Measurements from ENCODE around the gene TM4SF4.
A peak's percentile ranks its signal among the peaks of the same experiment; 100 is the strongest.

Gene TM4SF4

DNA sequence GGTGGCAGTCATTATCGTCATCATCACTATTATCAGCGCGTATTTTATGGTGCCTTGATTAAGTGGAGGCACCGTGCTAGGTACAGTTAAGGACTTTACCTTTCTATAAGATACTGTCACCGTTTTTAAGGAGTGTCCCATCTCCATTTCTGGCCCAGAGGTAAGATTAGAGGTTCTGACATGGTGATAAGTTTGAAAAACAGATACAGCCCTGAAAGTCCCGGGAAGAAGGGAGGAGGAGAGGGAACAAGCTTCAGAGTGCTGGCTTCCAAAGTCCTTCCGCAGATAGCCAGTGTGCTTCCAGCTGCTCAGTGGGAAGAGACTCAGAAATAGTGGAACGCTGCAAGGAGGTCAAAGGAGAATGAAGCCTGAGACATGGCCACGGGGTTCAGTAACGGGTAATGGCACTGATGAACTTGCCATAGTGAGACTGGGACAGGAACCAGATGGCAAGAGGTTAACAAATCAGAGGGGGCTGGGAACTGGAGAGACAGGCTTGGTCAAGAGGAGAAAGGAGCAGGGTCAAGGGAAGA, 9.1 kb upstream of the TM4SF4 start:
- Histone ChIP-seq H3K27ac (ENCODE audit: low read depth, low read length) (no peak overlapping the region), H3K36me3 (ENCODE audit: control insufficient read depth in 1 of 2, insufficient read depth in 2 of 2, low read length in 2 of 2) (no peaks in the 10 kb centered on the region), H3K4me1 (ENCODE audit: control insufficient read depth in 1 of 2, insufficient read depth in 2 of 2, low read length in 2 of 2) (peaks cover 24 to 33% of the 10 kb centered on the region in 2 donors), H3K9ac (ENCODE audit: low read depth in 1 of 2, low read length in 2 of 2) (no peak overlapping the region), H3K9me3 (ENCODE audit: control insufficient read depth in 1 of 2, low read length in 2 of 2) (no peaks in the 10 kb centered on the region), H3K27me3 (ENCODE audit: control insufficient read depth in 1 of 2, insufficient read depth in 2 of 2, low read length in 2 of 2) (no peaks in the 10 kb centered on the region), H3K4me3 (ENCODE audit: low read depth in 1 of 2, low read length in 2 of 2) (no peak overlapping the region)

DNA sequence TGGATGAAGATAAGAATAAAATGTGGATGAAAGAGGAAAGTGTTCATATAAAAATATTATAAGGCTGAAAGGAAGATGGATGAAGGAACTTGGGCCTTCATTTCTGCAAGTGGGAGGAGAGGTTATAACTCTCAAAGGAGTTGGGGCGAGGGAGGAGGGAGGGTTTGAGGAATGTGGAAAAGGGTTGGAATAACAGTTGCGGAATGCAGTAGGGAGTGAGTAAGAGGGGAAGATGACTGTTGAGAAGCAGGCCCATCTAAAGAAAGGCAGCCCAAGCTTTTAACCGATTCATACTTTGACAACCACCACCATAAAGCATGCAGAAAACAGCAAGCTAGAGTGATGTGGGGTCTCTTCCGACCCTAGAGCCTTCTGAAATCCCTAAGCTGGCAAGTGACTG, 8.3 kb upstream of the TM4SF4 start:
- H3K4me3 ChIP-seq (ENCODE audit: low read depth in 1 of 2, low read length in 2 of 2), result no peak overlapping the region
- no peaks in the 10 kb centered on the region for H3K9me3 ChIP-seq (ENCODE audit: control insufficient read depth in 1 of 2, low read length in 2 of 2)
- no peaks in the 10 kb centered on the region for H3K27me3 ChIP-seq (ENCODE audit: control insufficient read depth in 1 of 2, insufficient read depth in 2 of 2, low read length in 2 of 2)
- no peak overlapping the region for H3K9ac ChIP-seq (ENCODE audit: low read depth in 1 of 2, low read length in 2 of 2)
- H3K36me3 ChIP-seq (ENCODE audit: control insufficient read depth in 1 of 2, insufficient read depth in 2 of 2, low read length in 2 of 2), result no peaks in the 10 kb centered on the region
- H3K4me1 ChIP-seq (ENCODE audit: control insufficient read depth in 1 of 2, insufficient read depth in 2 of 2, low read length in 2 of 2), result peaks cover 24 to 30% of the 10 kb centered on the region in 2 donors
- H3K27ac ChIP-seq (ENCODE audit: low read depth, low read length), result no peak overlapping the region

DNA sequence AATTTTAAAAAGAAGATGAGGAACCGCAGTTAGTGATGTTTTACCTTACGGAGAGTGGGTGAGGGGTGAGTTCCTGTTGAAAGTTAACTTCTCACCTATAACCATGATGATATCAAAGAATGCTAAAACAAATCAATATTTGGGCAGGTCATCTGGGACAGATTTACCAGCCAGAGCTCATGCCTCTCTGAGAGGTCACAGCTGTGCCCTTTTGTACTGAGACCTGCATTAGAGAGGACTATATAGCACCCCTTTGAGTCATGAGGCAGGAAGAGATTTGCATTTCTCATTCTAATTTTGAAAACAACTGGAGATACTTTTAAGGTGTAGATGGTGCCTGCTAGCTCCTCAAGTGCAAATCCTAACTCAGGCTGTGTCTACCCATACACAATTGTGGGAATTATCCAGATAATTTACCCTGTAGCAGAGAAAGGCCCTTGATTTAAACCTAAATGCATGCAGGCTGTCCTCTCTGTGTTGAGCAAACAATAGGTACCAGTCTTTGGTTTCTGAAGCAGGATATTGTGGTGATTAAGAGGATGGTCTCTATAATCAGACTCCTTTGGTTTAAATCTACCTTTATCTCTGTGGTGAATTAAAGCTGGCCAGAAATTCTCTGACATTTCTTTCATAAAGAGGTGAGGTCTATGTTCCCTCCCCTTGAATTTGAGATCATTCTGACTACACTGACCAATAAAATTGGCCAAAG, 5.8 kb upstream of the TM4SF4 start:
- peaks cover 40 to 51% of the 10 kb centered on the region in 2 donors for H3K4me1 ChIP-seq (ENCODE audit: control insufficient read depth in 1 of 2, insufficient read depth in 2 of 2, low read length in 2 of 2)
- no peak overlapping the region for H3K27ac ChIP-seq (ENCODE audit: low read depth, low read length)
- no peaks in the 10 kb centered on the region for H3K36me3 ChIP-seq (ENCODE audit: control insufficient read depth in 1 of 2, insufficient read depth in 2 of 2, low read length in 2 of 2)
- H3K9me3 ChIP-seq (ENCODE audit: control insufficient read depth in 1 of 2, low read length in 2 of 2), result no peaks in the 10 kb centered on the region
- H3K4me3 ChIP-seq (ENCODE audit: low read depth in 1 of 2, low read length in 2 of 2), result no peak overlapping the region
- H3K27me3 ChIP-seq (ENCODE audit: control insufficient read depth in 1 of 2, insufficient read depth in 2 of 2, low read length in 2 of 2), result no peaks in the 10 kb centered on the region
- H3K9ac ChIP-seq (ENCODE audit: low read depth in 1 of 2, low read length in 2 of 2), result no peak overlapping the region

DNA sequence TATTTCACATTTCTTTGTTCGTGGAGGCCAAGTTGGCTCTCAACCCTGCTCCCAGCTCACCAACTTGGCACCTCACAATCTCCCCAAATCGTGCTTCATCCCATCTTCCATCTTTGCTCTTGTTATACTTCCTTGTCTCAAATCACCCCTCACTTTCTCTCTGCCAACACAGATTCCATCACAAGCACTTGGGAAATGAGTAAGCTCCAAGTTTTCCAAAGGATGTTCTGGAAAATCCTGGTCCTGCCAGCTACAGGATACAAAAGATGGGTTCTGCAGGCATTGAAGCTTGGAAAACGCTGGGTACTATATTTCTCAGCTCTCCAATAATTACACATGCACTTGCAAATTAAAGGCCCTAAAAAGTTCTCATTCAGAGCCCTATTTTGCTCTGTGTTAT, 4.1 kb upstream of the TM4SF4 start:
- no peaks in the 10 kb centered on the region for H3K36me3 ChIP-seq (ENCODE audit: control insufficient read depth in 1 of 2, insufficient read depth in 2 of 2, low read length in 2 of 2)
- H3K4me3 ChIP-seq (ENCODE audit: low read depth in 1 of 2, low read length in 2 of 2), result no peak overlapping the region
- no peaks in the 10 kb centered on the region for H3K9me3 ChIP-seq (ENCODE audit: control insufficient read depth in 1 of 2, low read length in 2 of 2)
- H3K27me3 ChIP-seq (ENCODE audit: control insufficient read depth in 1 of 2, insufficient read depth in 2 of 2, low read length in 2 of 2), result no peaks in the 10 kb centered on the region
- no peak overlapping the region for H3K27ac ChIP-seq (ENCODE audit: low read depth, low read length)
- peaks cover 34 to 65% of the 10 kb centered on the region in 2 donors for H3K4me1 ChIP-seq (ENCODE audit: control insufficient read depth in 1 of 2, insufficient read depth in 2 of 2, low read length in 2 of 2)
- no peak overlapping the region for H3K9ac ChIP-seq (ENCODE audit: low read depth in 1 of 2, low read length in 2 of 2)

DNA sequence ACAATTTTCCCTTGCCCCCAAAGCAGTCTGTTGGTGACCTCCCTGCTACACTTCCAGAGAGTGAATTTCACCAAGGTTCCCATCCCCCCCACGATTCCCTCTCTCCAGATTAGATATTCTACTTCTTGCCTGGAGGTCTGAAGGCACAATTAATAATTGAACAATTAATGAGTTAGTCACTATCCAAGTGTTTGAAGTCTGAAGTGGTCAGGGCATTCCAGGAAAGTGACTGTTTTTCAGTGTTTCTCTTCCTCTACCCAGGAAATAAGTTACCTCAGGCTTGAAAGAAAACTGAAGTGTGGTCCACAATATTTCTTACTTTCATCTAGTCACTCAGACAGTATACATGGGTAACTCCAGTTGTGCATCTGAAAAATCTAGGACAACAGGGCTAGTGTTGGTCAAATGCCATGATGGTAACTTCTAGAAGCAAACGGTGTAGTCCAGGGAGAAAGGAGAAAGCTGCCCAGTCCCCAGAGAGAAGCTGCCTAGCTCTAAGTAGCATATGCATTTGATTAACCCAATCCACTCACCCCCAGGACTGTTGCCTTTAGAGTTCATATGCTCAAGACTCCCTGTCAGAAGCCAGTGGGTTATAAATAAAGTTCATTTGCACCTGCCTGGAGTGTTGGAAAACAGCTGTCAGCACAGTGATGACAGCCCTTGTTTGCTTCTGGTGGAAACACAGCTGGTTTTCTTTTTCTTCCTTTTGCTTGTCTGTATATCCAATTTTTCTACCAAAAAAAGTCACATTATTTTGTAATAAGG, 2.3 kb upstream of the TM4SF4 start:
- Histone ChIP-seq H3K36me3 (ENCODE audit: control insufficient read depth in 1 of 2, insufficient read depth in 2 of 2, low read length in 2 of 2) (no peaks in the 10 kb centered on the region), H3K9ac (ENCODE audit: low read depth in 1 of 2, low read length in 2 of 2) (no peak overlapping the region), H3K27ac (ENCODE audit: low read depth, low read length) (no peak overlapping the region), H3K4me1 (ENCODE audit: control insufficient read depth in 1 of 2, insufficient read depth in 2 of 2, low read length in 2 of 2) (peaks cover 25 to 54% of the 10 kb centered on the region in 2 donors), H3K4me3 (ENCODE audit: low read depth in 1 of 2, low read length in 2 of 2) (no peak overlapping the region), H3K27me3 (ENCODE audit: control insufficient read depth in 1 of 2, insufficient read depth in 2 of 2, low read length in 2 of 2) (no peaks in the 10 kb centered on the region), H3K9me3 (ENCODE audit: control insufficient read depth in 1 of 2, low read length in 2 of 2) (no peaks in the 10 kb centered on the region)

DNA sequence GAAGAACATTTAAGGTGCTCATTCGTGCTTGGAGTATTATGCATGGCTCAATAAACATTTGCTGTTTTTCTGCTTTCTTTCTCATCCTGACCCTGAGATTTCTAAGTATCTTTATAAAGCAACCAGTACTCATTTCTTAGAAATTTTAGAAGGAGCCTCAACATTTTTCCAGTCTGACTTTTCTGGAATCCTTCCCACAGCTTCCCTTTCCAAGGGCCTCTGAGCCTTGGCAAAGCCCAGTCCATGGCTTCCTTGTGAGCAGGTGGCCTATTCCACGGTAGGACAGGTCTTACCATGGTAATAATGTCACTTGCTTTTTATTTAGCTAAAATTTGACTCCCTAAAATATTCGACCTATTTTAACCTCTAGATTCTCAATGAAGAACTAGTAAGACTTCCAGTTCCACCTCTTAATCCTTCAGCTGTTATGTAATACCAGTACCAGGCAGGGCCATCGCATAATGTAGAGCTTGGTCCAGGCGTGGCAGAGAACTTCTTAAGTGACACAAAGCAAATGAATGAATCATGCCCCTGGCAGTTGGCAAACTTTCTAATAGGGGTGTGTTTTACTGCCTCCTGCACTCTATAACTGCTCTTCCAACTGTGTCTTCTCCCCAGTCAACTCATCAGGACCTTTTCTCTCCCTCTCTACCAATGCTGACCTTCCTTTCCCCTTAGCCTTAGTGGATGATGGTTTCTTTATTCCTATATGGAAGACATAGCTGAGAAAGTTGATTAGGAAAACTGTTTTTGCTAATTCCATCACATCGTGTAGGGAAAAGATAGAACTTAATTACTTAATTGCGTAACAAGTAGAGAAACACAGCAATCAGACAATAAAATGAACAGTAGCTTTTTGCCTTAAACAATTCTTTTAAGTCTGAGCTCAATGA, 894 bp upstream of the TM4SF4 start:
- H3K9ac ChIP-seq (ENCODE audit: low read depth in 1 of 2, low read length in 2 of 2), result peak overlapping the region in 1 of 2 donors; percentile 20
- peaks cover 21 to 50% of the 10 kb centered on the region in 2 donors for H3K4me1 ChIP-seq (ENCODE audit: control insufficient read depth in 1 of 2, insufficient read depth in 2 of 2, low read length in 2 of 2)
- H3K27me3 ChIP-seq (ENCODE audit: control insufficient read depth in 1 of 2, insufficient read depth in 2 of 2, low read length in 2 of 2), result no peaks in the 10 kb centered on the region
- no peaks in the 10 kb centered on the region for H3K9me3 ChIP-seq (ENCODE audit: control insufficient read depth in 1 of 2, low read length in 2 of 2)
- H3K27ac ChIP-seq (ENCODE audit: low read depth, low read length), result peak overlapping the region; percentile 13
- H3K4me3 ChIP-seq (ENCODE audit: low read depth in 1 of 2, low read length in 2 of 2), result peak overlapping the region; percentile 28 to 61
- no peaks in the 10 kb centered on the region for H3K36me3 ChIP-seq (ENCODE audit: control insufficient read depth in 1 of 2, insufficient read depth in 2 of 2, low read length in 2 of 2)

DNA sequence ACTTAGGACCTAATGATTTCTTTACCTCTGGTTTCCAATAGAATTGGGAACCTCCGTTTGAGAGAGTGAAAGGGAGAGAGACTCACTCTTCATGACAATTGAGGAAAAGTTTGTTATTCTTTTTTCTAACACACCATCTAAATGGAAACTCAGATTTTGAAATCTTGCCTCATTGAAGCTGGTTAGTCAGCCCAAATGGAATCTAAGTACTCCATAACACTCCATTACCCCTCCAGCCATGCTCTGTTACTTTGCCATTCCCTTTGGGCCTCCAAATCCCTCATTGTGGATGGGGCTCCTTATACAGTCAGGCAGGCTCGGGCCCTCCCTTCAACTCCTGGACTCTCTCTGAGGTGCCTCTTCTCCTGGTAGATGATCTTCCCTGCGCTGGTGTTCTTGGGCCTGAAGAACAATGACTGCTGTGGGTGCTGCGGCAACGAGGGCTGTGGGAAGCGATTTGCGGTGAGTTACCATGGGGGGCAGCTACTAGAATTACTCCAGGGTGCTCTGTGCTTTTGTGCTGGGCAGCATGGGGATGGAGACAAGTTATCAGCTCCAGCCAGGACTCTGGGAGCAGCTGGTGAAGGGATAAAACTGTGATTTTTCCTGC, 1.1 kb downstream of the TM4SF4 start:
- Histone ChIP-seq H3K9me3 (ENCODE audit: control insufficient read depth in 1 of 2, low read length in 2 of 2) (no peaks in the 10 kb centered on the region), H3K9ac (ENCODE audit: low read depth in 1 of 2, low read length in 2 of 2) (peak overlapping the region; percentile 8 to 36), H3K4me3 (ENCODE audit: low read depth in 1 of 2, low read length in 2 of 2) (peak overlapping the region; percentile 61 to 64), H3K4me1 (ENCODE audit: control insufficient read depth in 1 of 2, insufficient read depth in 2 of 2, low read length in 2 of 2) (peaks cover 22 to 50% of the 10 kb centered on the region in 2 donors), H3K27me3 (ENCODE audit: control insufficient read depth in 1 of 2, insufficient read depth in 2 of 2, low read length in 2 of 2) (no peaks in the 10 kb centered on the region), H3K27ac (ENCODE audit: low read depth, low read length) (no peak overlapping the region), H3K36me3 (ENCODE audit: control insufficient read depth in 1 of 2, insufficient read depth in 2 of 2, low read length in 2 of 2) (no peaks in the 10 kb centered on the region)

DNA sequence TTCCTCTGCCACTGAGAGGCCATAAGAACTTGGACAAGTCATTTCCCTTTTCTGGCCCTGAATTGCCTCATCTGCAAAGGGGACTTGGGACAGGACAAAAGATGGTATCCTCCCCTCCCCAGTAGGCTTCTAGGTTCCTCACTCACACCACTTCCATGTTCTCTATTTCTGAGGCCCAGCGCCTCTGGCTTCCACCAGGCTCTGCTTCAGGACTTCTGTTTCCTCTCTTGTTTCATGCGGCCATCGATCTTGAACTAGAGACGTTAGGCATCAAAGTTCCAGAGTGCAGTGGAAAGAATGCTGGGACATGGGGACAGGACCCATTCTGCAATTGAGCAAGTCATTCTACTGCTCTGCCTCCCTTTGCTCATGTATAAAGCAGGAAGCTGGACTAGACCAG, 1.7 kb downstream of the TM4SF4 start:
- Histone ChIP-seq H3K4me3 (ENCODE audit: low read depth in 1 of 2, low read length in 2 of 2) (peak overlapping the region; percentile 61 to 64), H3K4me1 (ENCODE audit: control insufficient read depth in 1 of 2, insufficient read depth in 2 of 2, low read length in 2 of 2) (peaks cover 22 to 50% of the 10 kb centered on the region in 2 donors)

DNA sequence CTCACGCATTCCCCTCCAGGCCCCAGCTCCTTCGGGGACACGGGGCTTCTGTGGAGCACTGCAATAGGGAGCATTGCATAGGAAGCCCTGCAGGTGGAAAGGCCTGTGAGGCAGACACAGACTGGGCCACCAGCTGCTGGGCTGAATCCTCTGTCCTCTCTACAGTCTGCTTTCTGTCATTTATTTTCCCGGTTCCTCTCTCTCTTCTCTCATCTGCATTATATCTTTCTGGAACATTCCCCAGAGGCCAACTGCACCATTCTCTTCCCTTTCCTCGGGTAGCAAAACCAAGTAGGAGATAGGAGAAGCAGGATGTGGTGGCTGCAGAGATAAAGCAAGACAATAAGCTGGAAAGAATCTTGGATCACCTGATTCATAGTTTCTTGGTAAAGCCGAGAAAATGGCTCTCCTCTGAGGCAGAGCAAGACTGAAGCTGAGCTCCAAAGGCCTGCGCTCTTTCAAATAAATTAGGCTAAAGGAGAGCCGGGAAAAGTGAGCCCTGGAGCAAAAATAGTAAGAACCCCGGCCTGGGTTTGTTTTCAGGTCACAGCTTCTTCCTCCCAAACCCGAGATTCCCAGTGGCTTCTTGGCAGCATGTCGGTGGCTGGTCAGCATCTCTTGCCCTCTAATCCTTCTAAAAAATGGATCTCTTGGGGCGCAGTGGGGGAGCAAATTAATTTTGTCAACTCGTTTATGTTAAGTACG, 5.3 kb downstream of the TM4SF4 start:
- Histone ChIP-seq H3K9ac (ENCODE audit: low read depth in 1 of 2, low read length in 2 of 2) (peak overlapping the region in 1 of 2 donors; percentile 15), H3K27ac (ENCODE audit: low read depth, low read length) (no peak overlapping the region), H3K4me1 (ENCODE audit: control insufficient read depth in 1 of 2, insufficient read depth in 2 of 2, low read length in 2 of 2) (peaks cover 3 to 14% of the 10 kb centered on the region in 2 donors)

More for the DNA sequence above, 1.7 kb downstream of the TM4SF4 start:
- H3K9me3 ChIP-seq (ENCODE audit: control insufficient read depth in 1 of 2, low read length in 2 of 2), result no peaks in the 10 kb centered on the region
- H3K27me3 ChIP-seq (ENCODE audit: control insufficient read depth in 1 of 2, insufficient read depth in 2 of 2, low read length in 2 of 2), result no peaks in the 10 kb centered on the region
- peak overlapping the region; percentile 20 to 23 for H3K9ac ChIP-seq (ENCODE audit: low read depth in 1 of 2, low read length in 2 of 2)
- H3K36me3 ChIP-seq (ENCODE audit: control insufficient read depth in 1 of 2, insufficient read depth in 2 of 2, low read length in 2 of 2), result no peaks in the 10 kb centered on the region
- H3K27ac ChIP-seq (ENCODE audit: low read depth, low read length), result no peak overlapping the region

More for the DNA sequence above, 5.3 kb downstream of the TM4SF4 start:
- no peaks in the 10 kb centered on the region for H3K36me3 ChIP-seq (ENCODE audit: control insufficient read depth in 1 of 2, insufficient read depth in 2 of 2, low read length in 2 of 2)
- no peaks in the 10 kb centered on the region for H3K9me3 ChIP-seq (ENCODE audit: control insufficient read depth in 1 of 2, low read length in 2 of 2)
- peak overlapping the region in 1 of 2 donors; percentile 2 for H3K4me3 ChIP-seq (ENCODE audit: low read depth in 1 of 2, low read length in 2 of 2)
- H3K27me3 ChIP-seq (ENCODE audit: control insufficient read depth in 1 of 2, insufficient read depth in 2 of 2, low read length in 2 of 2), result no peaks in the 10 kb centered on the region
